SK-N-SH treated with all-trans-retinoic acid at 6 μM for 48 hours (cell line): ENCODE data around the gene VPS39.
A peak's percentile ranks its signal among the peaks of the same experiment; 100 is the strongest.

Experiments
- ATAC-seq: fragments of 200-7000 bp; cut with Tn5 transposase; 3 replicates; pipeline ENCODE4 v1.9.1; 2020; ENCODE audit warnings: mild to moderate bottlenecking, moderate library complexity
- BACH2 ChIP-seq: fragments of 250-450 bp; sonication (Bioruptor Pico); IDR thresholded peaks from 2 replicates; pipeline ENCODE4 v1.9.0; 2021; ENCODE audit warnings: mild to moderate bottlenecking, borderline replicate concordance
- CSDC2 ChIP-seq: fragments of 250-450 bp; sonication (Bioruptor Pico); IDR thresholded peaks from 2 replicates; pipeline ENCODE4 v1.5.0; 2020; ENCODE audit warnings: mild to moderate bottlenecking, moderate library complexity
- ESRRG ChIP-seq: fragments of 250-450 bp; sonication (Bioruptor Pico); IDR thresholded peaks from 2 replicates; pipeline ENCODE4 v1.6.1; 2021; ENCODE audit warnings: mild to moderate bottlenecking
- GLIS3 ChIP-seq: fragments of 250-450 bp; sonication (Bioruptor Pico); IDR thresholded peaks from 2 replicates; pipeline ENCODE4 v1.5.0; 2020; ENCODE audit warnings: mild to moderate bottlenecking, moderate library complexity
- ISL1 ChIP-seq: fragments of 250-450 bp; sonication (Bioruptor Pico); IDR thresholded peaks from 2 replicates; pipeline ENCODE4 v2.1.2; 2022; ENCODE audit warnings: mild to moderate bottlenecking, moderate library complexity
- PPARA ChIP-seq: fragments of 250-450 bp; sonication (Bioruptor Pico); IDR thresholded peaks from 2 replicates; pipeline ENCODE4 v1.5.0; 2020; ENCODE audit warnings: mild to moderate bottlenecking, borderline replicate concordance
- RARB ChIP-seq: fragments of 250-450 bp; sonication (Bioruptor Pico); IDR thresholded peaks from 2 replicates; pipeline ENCODE4 v1.8.0; 2021; ENCODE audit warnings: mild to moderate bottlenecking, moderate library complexity
- SNAI2 ChIP-seq: fragments of 250-450 bp; sonication (Bioruptor Pico); IDR thresholded peaks from 2 replicates; pipeline ENCODE4 v1.5.0; 2020; ENCODE audit warnings: mild to moderate bottlenecking, moderate library complexity
- TCF4 ChIP-seq: fragments of 250-450 bp; sonication (Bioruptor Pico); IDR thresholded peaks from 2 replicates; pipeline ENCODE4 v1.8.0; 2021; ENCODE audit warnings: mild to moderate bottlenecking, moderate library complexity, borderline replicate concordance
- TOX ChIP-seq: fragments of 250-450 bp; sonication (Bioruptor Pico); IDR thresholded peaks from 2 replicates; pipeline ENCODE4 v1.8.0; 2021; ENCODE audit warnings: mild to moderate bottlenecking, moderate library complexity, borderline replicate concordance
- ZC3H10 ChIP-seq: fragments of 250-450 bp; sonication (Bioruptor Pico); IDR thresholded peaks from 2 replicates; pipeline ENCODE4 v1.5.1; 2021; ENCODE audit warnings: mild to moderate bottlenecking, moderate library complexity
- ZFP30 ChIP-seq: fragments of 450-650 bp; formaldehyde crosslinking; IDR thresholded peaks from 2 replicates; pipeline ENCODE4 v1.5.0; 2022; ENCODE audit warnings: mild to moderate bottlenecking, moderate library complexity
- ZNF565 ChIP-seq: fragments of 450-650 bp; formaldehyde crosslinking; conservative IDR thresholded peaks from 2 replicates; pipeline ENCODE4 v1.5.0; 2020; ENCODE audit warnings: low read depth, mild to moderate bottlenecking, moderate library complexity
- ZNF70 ChIP-seq: fragments of 450-650 bp; formaldehyde crosslinking; IDR thresholded peaks from 2 replicates; pipeline ENCODE4 v1.5.0; 2020; ENCODE audit warnings: mild to moderate bottlenecking, moderate library complexity
- ZNF8 ChIP-seq: fragments of 450-650 bp; formaldehyde crosslinking; IDR thresholded peaks from 2 replicates; pipeline ENCODE4 v1.5.0; 2020; ENCODE audit warnings: mild to moderate bottlenecking, moderate library complexity
- TF ChIP-seq, protein P1 (sequence below): fragments of 250-450 bp; sonication (Bioruptor Pico); IDR thresholded peaks from 2 replicates; pipeline ENCODE4 v1.5.1; 2020; ENCODE audit warnings: low read depth, mild to moderate bottlenecking, moderate library complexity
- TF ChIP-seq, protein P2 (sequence below): fragments of 250-450 bp; sonication (Bioruptor Pico); IDR thresholded peaks from 2 replicates; pipeline ENCODE4 v1.5.1; 2021; ENCODE audit warnings: mild to moderate bottlenecking, moderate library complexity
- TF ChIP-seq, protein P3 (sequence below): fragments of 250-450 bp; sonication (Bioruptor Pico); IDR thresholded peaks from 2 replicates; pipeline ENCODE4 v1.8.0; 2021; ENCODE audit warnings: low read depth, mild to moderate bottlenecking, moderate library complexity, borderline replicate concordance
- TF ChIP-seq, protein P4 (sequence below): fragments of 250-450 bp; sonication (Bioruptor Pico); IDR thresholded peaks from 2 replicates; pipeline ENCODE4 v1.8.0; 2020; ENCODE audit warnings: mild to moderate bottlenecking, moderate library complexity, borderline replicate concordance

The VPS39 gene

DNA sequence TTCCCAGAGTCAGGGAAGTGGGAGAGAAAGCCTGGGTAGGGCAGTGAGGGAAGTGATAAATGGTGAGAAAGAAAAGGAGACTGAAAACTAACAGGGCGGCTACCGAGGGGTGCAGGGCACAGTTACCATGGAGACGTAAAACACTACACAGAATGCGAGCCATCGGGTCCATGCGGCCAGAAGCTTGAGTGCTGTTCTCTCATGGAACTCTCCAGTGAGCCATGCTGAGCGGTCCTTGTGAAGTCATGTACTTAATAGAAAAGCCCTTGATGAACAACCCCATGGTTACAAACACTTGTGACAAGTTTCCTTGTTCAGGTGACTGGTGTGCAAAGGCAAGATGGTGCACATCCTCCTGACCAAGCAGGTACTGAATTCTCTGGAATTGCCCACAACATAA, 48.0 kb downstream of the VPS39 start (continued):
- TF ChIP-seq TOX (CRISPR knock-in tag) (no peak), ZNF8 (CRISPR knock-in tag) (no peak), GLIS3 (CRISPR knock-in tag) (no peak)

DNA sequence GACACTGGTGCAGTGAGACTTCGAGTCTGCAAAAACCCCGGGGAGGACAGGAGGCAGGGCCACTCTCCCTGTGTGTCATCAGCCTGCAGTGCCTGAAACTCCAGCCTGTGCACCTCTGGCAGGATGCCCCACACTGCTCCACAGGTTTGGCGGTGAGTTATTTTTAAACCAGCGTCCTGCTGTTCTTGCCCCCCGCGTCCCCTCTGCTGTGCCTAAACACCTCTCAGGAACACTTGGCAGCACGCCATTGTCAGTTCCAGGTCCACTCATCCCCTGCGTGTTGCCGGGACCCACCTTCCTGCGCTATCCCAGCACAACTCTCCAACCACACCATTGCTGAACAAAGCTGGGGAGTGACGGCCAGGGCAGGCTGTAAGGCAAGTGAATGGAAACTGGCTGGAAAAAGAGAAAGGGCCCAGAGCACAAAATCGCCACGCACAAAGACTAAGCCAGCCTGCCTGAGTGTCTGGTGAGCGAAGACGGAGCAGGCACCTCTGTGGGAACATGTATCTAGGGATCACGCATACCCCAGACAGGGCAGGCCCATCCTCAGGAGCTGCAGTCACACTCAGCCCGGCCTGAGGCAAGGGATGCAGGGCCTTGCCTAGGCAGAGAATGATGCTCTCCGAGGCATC, 48.6 kb downstream of the VPS39 start:
- ATAC-seq, result no peak; the same call in 2 of the 3 replicates
- TF ChIP-seq CSDC2 (CRISPR knock-in tag) (no peak), ESRRG (CRISPR knock-in tag) (no peak), GLIS3 (CRISPR knock-in tag) (no peak)
- TF ChIP-seq, protein P1, sequence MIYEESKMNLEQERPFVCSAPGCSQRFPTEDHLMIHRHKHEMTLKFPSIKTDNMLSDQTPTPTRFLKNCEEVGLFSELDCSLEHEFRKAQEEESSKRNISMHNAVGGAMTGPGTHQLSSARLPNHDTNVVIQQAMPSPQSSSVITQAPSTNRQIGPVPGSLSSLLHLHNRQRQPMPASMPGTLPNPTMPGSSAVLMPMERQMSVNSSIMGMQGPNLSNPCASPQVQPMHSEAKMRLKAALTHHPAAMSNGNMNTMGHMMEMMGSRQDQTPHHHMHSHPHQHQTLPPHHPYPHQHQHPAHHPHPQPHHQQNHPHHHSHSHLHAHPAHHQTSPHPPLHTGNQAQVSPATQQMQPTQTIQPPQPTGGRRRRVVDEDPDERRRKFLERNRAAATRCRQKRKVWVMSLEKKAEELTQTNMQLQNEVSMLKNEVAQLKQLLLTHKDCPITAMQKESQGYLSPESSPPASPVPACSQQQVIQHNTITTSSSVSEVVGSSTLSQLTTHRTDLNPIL (CRISPR knock-in tag), result no peak

DNA sequence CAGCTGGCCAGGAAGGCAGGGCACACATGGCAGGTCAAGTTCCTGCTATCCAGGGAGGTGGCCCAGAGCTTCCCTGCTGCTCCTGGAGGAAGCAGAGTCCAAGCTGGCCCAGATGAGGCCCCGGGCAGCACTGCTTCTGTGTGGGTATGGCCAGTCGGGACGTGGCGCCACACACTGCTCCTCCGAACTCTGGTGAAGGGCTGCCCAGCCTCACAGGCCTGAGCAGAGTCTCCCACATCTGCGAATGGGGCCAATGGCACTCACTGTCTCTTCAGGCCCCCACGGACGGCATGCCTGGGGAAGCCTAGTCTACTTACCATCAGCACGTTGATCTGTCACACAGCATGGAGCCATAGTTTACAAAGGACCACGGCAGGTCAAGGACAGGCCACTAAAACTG, 49.2 kb downstream of the VPS39 start:
- TF ChIP-seq, protein P2, sequence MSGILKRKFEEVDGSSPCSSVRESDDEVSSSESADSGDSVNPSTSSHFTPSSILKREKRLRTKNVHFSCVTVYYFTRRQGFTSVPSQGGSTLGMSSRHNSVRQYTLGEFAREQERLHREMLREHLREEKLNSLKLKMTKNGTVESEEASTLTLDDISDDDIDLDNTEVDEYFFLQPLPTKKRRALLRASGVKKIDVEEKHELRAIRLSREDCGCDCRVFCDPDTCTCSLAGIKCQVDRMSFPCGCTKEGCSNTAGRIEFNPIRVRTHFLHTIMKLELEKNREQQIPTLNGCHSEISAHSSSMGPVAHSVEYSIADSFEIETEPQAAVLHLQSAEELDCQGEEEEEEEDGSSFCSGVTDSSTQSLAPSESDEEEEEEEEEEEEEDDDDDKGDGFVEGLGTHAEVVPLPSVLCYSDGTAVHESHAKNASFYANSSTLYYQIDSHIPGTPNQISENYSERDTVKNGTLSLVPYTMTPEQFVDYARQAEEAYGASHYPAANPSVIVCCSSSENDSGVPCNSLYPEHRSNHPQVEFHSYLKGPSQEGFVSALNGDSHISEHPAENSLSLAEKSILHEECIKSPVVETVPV (CRISPR knock-in tag), result no peak
- TF ChIP-seq BACH2 (CRISPR knock-in tag), result no peak
- TF ChIP-seq, all 23 proteins: peak for 0
- peak; percentile 11 for ATAC-seq

DNA sequence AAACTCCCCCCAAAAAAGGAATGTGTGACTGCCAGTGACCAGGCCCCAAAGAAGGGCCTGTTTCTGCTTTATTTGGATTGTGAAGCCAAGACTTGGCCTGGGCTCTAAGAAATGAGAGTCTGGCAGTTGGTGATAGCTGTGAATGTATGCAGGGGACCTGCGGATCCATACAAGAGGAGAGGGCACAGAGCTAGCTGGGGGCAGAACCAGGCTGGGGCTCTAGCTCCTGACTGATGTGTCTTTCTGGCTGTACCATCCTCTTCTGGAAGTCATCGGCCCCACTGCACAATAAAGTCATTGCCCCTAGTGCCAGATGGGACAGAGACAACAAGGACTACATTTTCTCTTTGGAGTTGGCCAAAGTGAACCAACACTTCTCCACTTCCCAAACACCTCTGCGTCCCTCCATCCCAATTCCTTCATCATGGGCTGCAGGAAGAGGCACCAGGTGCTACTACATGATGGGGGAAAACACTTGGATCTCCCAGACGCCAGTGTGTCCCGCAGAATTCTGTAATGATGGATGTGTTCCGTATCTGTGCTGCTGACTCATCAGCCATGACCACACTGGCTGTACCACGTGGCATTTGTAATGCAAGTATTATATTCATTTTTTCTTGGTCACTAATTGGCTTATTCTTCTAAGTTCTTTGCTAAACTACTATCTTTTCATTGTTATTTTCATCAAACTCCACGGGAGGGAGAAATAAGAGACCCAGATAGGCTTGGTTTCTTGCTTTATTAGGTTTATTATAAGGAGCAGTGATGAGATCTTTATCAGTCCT, 49.9 kb downstream of the VPS39 start:
- TF ChIP-seq RARB (no peak), TOX (CRISPR knock-in tag) (0 out of 2 replicates have a peak, but pooled peaks have one; percentile 5), GLIS3 (CRISPR knock-in tag) (0 out of 2 replicates have a peak, but pooled peaks have one; percentile 41), ESRRG (CRISPR knock-in tag) (no peak)
- ATAC-seq, result peak; percentile 83

DNA sequence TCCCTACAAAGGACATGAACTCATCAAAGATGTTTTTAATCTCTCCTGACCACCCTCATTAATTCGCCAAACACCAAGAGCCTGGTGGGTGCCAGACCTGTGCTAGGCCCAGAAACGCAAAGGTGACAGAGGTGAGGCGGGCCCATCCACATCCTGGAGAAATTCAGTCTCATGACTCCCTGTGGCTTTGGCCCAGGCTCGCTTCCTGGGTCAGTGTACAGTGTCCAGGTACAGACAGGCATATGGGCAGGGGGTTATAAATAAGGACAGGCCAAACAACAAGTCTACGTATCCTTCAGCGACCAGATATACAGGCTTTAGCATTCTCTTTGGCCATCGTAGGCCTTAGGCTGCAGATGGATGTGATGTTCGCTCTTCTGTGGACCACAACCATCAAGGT, 50.7 kb downstream of the VPS39 start:
- TF ChIP-seq GLIS3 (CRISPR knock-in tag) (no peak), BACH2 (CRISPR knock-in tag) (no peak), ZNF70 (CRISPR knock-in tag) (no peak), SNAI2 (CRISPR knock-in tag) (no peak), ZNF565 (CRISPR knock-in tag) (no peak), ISL1 (CRISPR knock-in tag) (no peak), ZFP30 (CRISPR knock-in tag) (no peak), CSDC2 (CRISPR knock-in tag) (no peak)
- TF ChIP-seq, protein P1 (CRISPR knock-in tag), result no peak
- TF ChIP-seq, protein P2 (CRISPR knock-in tag), result no peak
- ATAC-seq, result no peak

DNA sequence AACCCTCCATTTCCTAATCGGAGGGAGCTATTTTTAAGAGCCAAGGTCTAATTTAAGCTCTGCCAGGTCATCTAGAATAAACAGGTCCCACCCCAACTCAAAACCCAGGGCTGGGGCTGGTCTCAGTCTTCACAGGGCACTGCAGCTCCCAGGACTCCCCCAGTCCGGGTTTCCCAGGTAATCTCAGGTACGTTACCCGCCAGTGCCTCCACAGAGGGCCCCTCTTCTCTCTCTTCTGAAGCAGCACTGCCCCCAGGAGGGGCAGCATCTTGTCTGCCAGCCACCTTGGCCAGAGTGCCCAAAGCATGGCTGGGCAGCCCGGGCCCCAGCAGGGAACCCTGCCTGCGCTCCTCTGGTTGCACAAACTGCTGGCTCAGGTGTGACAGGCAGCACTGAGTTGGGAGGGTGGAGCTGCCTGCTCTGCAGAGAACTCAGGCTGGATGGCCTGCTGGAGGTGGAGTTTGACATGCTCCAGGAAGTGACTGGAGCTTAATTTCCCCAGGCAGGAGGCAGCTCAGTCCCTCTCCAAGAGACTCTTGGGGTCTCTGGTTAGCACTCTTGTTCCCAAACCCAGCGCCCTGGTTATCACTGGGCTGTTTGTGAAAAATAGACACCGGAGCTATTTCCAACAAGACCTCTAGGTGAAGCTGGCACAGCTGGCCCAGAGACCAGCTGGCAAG, 51.7 kb downstream of the VPS39 start, which contains the start of gene PLA2G4F:
Gene PLA2G4F (minus strand): TSS at position 394 of the 680 bp plus-strand sequence. CDS start 87 bp downstream, at position 307.
- peak; percentile 12; the same call in 2 of the 3 replicates for ATAC-seq
- TF ChIP-seq PPARA, result no peak
- no peak for TF ChIP-seq TCF4 (CRISPR knock-in tag)
- TF ChIP-seq, protein P1 (CRISPR knock-in tag), result no peak
- TF ChIP-seq, protein P3, sequence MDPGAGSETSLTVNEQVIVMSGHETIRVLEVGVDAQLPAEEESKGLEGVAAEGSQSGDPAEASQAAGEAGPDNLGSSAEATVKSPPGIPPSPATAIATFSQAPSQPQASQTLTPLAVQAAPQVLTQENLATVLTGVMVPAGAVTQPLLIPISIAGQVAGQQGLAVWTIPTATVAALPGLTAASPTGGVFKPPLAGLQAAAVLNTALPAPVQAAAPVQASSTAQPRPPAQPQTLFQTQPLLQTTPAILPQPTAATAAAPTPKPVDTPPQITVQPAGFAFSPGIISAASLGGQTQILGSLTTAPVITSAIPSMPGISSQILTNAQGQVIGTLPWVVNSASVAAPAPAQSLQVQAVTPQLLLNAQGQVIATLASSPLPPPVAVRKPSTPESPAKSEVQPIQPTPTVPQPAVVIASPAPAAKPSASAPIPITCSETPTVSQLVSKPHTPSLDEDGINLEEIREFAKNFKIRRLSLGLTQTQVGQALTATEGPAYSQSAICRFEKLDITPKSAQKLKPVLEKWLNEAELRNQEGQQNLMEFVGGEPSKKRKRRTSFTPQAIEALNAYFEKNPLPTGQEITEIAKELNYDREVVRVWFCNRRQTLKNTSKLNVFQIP (CRISPR knock-in tag), result no peak
- TF ChIP-seq, protein P4, sequence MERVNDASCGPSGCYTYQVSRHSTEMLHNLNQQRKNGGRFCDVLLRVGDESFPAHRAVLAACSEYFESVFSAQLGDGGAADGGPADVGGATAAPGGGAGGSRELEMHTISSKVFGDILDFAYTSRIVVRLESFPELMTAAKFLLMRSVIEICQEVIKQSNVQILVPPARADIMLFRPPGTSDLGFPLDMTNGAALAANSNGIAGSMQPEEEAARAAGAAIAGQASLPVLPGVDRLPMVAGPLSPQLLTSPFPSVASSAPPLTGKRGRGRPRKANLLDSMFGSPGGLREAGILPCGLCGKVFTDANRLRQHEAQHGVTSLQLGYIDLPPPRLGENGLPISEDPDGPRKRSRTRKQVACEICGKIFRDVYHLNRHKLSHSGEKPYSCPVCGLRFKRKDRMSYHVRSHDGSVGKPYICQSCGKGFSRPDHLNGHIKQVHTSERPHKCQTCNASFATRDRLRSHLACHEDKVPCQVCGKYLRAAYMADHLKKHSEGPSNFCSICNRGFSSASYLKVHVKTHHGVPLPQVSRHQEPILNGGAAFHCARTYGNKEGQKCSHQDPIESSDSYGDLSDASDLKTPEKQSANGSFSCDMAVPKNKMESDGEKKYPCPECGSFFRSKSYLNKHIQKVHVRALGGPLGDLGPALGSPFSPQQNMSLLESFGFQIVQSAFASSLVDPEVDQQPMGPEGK (CRISPR knock-in tag), result no peak
- no peak for TF ChIP-seq ZNF565 (CRISPR knock-in tag)
- no peak for TF ChIP-seq ZC3H10
- no peak for TF ChIP-seq CSDC2 (CRISPR knock-in tag)
- TF ChIP-seq ZNF70 (CRISPR knock-in tag), result no peak
